Retina (tissue), 1 donor: ENCODE measurements around the gene ANKFY1.
"Not testable (repeated sequence)": the region's sequence is repeated elsewhere in the genome, so short reads cannot be mapped to it uniquely, and the experiment has no call there.

Experiments
- DNase-seq: peaks from one replicate; pipeline ENCODE4 v3.0.0-alpha.2; 2016

ANKFY1 gene

DNA sequence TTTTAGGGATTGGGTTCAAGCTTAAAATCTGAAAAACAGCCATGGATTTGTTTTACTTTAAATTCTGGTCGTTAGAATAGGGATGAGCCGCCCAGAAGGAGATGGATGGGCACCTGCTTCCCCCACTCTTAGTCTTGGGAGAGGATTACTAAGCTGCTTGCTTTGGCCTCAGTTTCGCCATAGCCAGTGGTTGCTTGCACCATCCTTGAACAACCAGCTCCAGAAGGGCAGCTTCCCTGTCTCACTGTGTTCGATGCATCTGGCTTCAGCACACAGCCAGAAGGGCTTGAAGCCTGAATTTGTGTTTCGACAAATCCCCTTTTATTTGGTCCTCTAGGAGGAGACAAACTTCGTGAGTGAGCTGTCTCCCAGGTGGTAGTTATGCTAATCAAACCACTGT lies 113.7 kb downstream of the ANKFY1 start:
- no peak for DNase-seq

GRCh38 chr17:4148611-4149308 lies 115.0 kb downstream of the ANKFY1 start:
- no peak for DNase-seq

GRCh38 chr17:4147751-4148310 lies 115.9 kb downstream of the ANKFY1 start:
- no peak for DNase-seq

- no peak for DNase-seq
These were observed 117.1 kb downstream of the ANKFY1 start for GRCh38 chr17:4146641-4147040.

DNA sequence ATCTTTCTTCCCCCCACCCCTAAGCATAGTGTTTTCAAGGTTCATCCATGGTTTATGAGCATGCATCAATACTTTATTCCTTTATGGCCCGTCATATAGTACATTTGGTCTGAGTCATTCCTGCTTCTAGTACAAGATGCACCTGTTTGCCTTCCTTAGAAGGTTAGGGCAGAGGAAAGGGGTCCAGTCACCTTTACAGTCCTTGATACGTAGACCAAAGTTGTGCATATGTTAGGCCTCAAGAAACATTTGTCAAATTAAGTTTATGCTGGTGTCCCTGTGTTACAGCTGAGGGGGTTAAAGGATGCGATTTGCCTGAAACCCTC lies 119.4 kb downstream of the ANKFY1 start:
- DNase-seq: no peak

GRCh38 chr17:4143563-4144421 lies 120.0 kb downstream of the ANKFY1 start:
- DNase-seq: peak; percentile 99

DNA sequence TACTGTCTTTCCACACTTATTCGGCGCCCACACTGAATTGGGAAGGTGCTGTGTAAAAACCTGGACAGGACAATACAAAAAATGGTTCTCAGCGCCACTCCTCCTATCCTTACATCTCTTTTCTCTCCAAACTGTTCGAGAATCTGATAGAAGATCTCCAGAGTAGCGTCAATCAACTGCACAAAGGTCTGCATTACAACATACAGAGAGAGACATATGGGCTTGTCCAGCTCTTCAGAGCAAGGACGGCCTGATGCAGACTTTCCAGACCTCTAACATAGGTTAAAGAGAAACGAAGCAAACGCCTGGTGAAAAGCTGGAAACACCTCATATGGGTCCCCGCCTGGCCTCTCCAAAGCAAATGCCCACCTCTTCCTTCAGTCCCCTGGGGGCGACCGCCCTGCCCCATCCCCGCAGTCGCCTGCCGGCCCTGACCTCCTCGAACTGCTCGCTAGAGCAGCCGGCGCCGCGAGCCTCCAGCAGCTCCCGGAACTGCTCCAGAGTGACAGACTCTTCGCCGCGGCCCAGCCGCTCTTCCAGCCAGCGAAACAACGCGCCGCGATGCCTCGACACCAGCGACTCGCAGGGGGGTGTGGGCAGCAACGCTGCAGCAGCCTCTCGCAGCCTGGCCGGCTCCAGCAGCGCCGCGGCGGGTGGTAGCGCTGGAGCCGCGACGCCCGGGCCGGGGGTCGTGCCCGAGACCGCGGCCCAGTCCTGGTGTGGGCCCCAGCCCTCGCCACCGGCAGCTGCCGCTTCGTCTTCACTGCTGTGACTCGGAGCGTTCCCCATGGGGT lies 121.5 kb downstream of the ANKFY1 start:
- no peak for DNase-seq

DNA sequence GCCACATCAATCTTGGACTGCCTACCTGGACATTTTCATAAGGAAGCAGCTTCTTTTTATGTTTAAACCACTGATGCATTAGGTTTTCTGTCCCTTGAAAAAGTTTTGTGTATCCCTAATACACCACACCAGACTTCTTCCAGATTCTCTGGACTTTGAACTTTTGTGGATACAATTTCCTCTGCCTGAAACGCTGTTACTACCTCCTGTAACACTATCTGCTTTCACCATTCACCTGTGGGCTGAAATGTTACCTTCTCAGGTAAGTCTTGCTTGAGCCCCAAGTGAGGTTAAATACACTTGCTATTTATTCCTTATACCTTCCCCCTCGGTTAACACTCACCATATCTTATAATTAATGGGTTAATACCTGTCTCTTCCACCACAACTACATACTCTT lies 123.7 kb downstream of the ANKFY1 start:
- DNase-seq: no peak

- not testable (repeated sequence) for DNase-seq
These were observed 124.8 kb downstream of the ANKFY1 start for GRCh38 chr17:4138906-4139526.

DNA sequence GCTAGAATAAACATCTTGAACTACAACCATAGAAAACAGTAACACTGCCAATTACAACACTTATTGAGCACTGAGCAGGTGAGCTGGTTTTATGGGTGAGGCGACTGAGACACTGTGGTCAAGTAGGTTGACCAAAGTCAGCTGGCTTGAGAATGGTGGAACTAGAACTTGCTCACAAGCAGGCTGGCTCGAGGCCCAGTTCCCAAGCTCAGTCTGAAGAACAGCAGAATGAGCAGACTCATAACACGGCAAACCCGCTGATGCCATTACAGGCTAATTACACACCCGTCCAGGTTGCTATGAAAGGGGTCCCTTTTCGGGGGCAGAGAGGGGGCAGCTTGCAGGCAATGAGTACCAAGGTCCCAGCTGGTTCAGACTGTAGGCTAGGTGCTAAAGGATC lies 127.4 kb downstream of the ANKFY1 start:
- DNase-seq: no peak

- no peak for DNase-seq
These were observed 128.3 kb downstream of the ANKFY1 start for GRCh38 chr17:4135489-4135888.

- DNase-seq: no peak
These were observed 129.1 kb downstream of the ANKFY1 start for GRCh38 chr17:4134721-4135120.

- no peak for DNase-seq
These were observed 133.1 kb downstream of the ANKFY1 start for GRCh38 chr17:4130715-4131114.

- no peak for DNase-seq
These were observed 136.2 kb downstream of the ANKFY1 start for GRCh38 chr17:4127555-4127954.

DNA sequence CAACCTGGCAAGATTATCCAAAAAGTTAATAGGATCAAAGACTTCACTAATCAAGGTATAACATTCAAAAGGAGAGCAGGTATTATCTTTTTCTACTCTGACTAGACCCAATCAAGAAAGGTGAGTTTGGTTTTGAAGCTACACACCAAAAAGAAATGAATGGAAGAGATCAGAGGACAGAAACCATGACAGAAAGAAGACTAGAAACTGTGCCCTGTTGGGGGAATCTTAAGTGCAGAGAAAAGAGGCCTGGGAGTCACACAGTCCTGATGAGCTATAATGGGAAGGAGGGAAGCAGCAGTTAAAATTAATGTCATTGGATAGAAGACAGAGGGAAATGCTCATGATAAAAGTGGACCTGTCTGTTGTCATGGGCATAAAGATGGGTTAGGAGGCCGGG lies 138.2 kb downstream of the ANKFY1 start:
- no peak for DNase-seq

- DNase-seq: no peak
These were observed 138.8 kb downstream of the ANKFY1 start for GRCh38 chr17:4124999-4125398.

GRCh38 chr17:4120332-4120731 lies 143.4 kb downstream of the ANKFY1 start:
- DNase-seq: no peak

DNA sequence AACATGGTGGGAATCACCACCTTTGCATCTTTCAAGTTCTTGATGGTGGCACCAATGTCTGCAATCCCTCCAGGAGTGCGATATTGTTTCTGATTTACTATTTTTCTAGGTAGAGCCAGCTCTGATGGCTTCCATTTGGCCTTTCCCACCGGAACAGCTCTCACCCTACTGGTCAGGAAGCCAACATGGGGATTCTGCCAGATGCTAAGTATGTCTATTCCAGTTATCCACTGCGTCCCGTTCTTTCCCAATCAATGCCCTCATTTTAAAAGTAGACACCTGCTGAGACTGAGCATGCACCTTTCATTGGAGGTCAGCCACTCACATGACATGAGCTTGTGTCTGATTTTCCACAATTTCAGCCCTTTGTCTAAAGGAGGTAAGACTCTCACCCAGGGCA lies 144.5 kb downstream of the ANKFY1 start:
- DNase-seq: no peak

DNA sequence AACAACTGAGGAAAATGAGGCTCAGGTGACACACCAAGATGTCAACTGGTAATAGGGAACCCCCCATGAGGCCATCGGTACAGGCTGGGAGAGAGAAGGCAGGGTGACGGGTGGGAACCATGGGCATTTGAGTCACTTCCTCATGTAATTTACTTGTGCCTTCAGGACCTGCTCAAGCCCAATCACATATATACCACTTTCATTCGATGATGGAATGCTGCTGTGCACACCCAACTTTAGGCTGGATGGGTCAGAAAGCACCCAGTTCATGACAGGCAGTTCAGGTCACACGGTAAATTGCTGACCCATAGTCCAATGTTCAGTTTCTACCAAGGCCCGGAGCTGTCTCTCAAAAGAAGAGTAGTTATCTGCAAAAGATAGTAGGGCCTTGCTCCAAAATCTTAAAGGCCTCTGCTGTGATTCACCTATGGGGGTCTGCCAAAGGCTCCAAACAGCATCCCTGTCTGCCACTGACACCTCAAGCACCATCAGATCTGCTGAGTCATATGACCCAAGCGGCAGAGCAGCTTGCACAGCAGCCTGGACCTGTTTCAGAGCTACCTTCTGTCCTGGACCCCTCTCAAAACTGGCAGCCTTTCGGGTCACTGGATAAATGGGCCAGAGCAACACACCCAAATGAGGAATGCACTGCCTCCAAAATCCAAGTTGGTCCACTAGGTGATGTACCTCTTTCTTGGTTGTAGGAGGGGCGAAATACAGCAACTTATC lies 145.6 kb downstream of the ANKFY1 start:
- DNase-seq: no peak

- DNase-seq: no peak
These were observed 147.3 kb downstream of the ANKFY1 start for GRCh38 chr17:4116516-4116915.
